HFFc6 (cell line): ENCODE results near the gene PRSS16. TPM values are rescaled to one million over a fixed set of nuclear protein-coding genes. Genes with fewer than 3 reads are reported as not detected.

Experiments
- DNase-seq: peaks from one replicate; pipeline ENCODE4 v3.0.0-alpha.2; 2018
- H3K27ac Mint-ChIP-seq: 2 replicates; pipeline ENCODE4 v1.8.0; 2020; ENCODE audit warnings: mild to moderate bottlenecking, mixed read lengths
- H3K27me3 Mint-ChIP-seq: 2 replicates; pipeline ENCODE4 v1.8.0; 2021; ENCODE audit warnings: mild to moderate bottlenecking, moderate library complexity, mixed read lengths; ENCODE audit not compliant: insufficient read depth
- H3K36me3 Mint-ChIP-seq: 2 replicates; pipeline ENCODE4 v1.8.0; 2021; ENCODE audit warnings: low read depth, mixed read lengths
- H3K4me1 Mint-ChIP-seq: 2 replicates; pipeline ENCODE4 v1.8.0; 2020; ENCODE audit warnings: low read depth, mixed read lengths
- H3K4me3 Mint-ChIP-seq: 2 replicates; pipeline ENCODE4 v1.8.0; 2020; ENCODE audit warnings: mild to moderate bottlenecking, moderate library complexity, mixed read lengths
- H3K9me3 Mint-ChIP-seq: 2 replicates; pipeline ENCODE4 v1.8.0; 2020; ENCODE audit warnings: mild to moderate bottlenecking, mixed read lengths
- total RNA-seq, 6 experiments: library from RNA; stranded (reverse); fragmentation: NEBNext Ultra II Directional; extraction: Animal tissue kit (Norgen Biotek cat#: 25700); gene quantifications; 2 replicates in 1 of 6; 3 replicates in 5 of 6; pipeline ENCODE4 v1.2.3, GENCODE V29; 2021
- TF ChIP-seq, protein P1 (sequence below): fragments of 200-600 bp; sonication (generic); IDR thresholded peaks from 2 replicates; pipeline ENCODE4 v1.5.0; 2021; ENCODE audit warnings: antibody characterized with exemption, mild to moderate bottlenecking

The PRSS16 gene
- total RNA-seq, 6 experiments from 2014 or later: not detected

- Mint-ChIP-seq H3K4me3 (peak overlapping the region; percentile 86; the same call in 1 of the 2 replicates), H3K9me3 (peaks cover 5% of the 10 kb centered on the region), H3K4me1 (peaks cover 27% of the 10 kb centered on the region), H3K27ac (no peak overlapping the region), H3K27me3 (peaks cover 43% of the 10 kb centered on the region), H3K36me3 (peaks cover 15% of the 10 kb centered on the region; the same call in 1 of the 2 replicates)
- DNase-seq: no peak
- TF ChIP-seq, protein P1, sequence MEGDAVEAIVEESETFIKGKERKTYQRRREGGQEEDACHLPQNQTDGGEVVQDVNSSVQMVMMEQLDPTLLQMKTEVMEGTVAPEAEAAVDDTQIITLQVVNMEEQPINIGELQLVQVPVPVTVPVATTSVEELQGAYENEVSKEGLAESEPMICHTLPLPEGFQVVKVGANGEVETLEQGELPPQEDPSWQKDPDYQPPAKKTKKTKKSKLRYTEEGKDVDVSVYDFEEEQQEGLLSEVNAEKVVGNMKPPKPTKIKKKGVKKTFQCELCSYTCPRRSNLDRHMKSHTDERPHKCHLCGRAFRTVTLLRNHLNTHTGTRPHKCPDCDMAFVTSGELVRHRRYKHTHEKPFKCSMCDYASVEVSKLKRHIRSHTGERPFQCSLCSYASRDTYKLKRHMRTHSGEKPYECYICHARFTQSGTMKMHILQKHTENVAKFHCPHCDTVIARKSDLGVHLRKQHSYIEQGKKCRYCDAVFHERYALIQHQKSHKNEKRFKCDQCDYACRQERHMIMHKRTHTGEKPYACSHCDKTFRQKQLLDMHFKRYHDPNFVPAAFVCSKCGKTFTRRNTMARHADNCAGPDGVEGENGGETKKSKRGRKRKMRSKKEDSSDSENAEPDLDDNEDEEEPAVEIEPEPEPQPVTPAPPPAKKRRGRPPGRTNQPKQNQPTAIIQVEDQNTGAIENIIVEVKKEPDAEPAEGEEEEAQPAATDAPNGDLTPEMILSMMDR: no peak
Observed at GRCh38 chr6:27281105-27281539, 33.6 kb downstream of the PRSS16 start.

GRCh38 chr6:27281569-27281968 lies 34.1 kb downstream of the PRSS16 start:
- peak overlapping the region; percentile 86; the same call in 1 of the 2 replicates for H3K4me3 Mint-ChIP-seq
- H3K9me3 Mint-ChIP-seq: peaks cover 5% of the 10 kb centered on the region
- peaks cover 15% of the 10 kb centered on the region; the same call in 1 of the 2 replicates for H3K36me3 Mint-ChIP-seq
- H3K4me1 Mint-ChIP-seq: peaks cover 27% of the 10 kb centered on the region
- H3K27ac Mint-ChIP-seq: no peak overlapping the region
- H3K27me3 Mint-ChIP-seq: peaks cover 48% of the 10 kb centered on the region
- DNase-seq: no peak
- TF ChIP-seq, protein P1: no peak

GRCh38 chr6:27283279-27283678 lies 35.8 kb downstream of the PRSS16 start:
- peaks cover 15% of the 10 kb centered on the region; the same call in 1 of the 2 replicates for H3K36me3 Mint-ChIP-seq
- peaks cover 56% of the 10 kb centered on the region for H3K27me3 Mint-ChIP-seq
- DNase-seq: no peak
- H3K27ac Mint-ChIP-seq: no peak overlapping the region
- peaks cover 37% of the 10 kb centered on the region for H3K4me1 Mint-ChIP-seq
- H3K9me3 Mint-ChIP-seq: peaks cover 5% of the 10 kb centered on the region
- H3K4me3 Mint-ChIP-seq: no peak overlapping the region
- TF ChIP-seq, protein P1: no peak

GRCh38 chr6:27286141-27286540 lies 38.6 kb downstream of the PRSS16 start:
- Mint-ChIP-seq H3K9me3 (peaks cover 5% of the 10 kb centered on the region), H3K27me3 (peaks cover 68% of the 10 kb centered on the region), H3K4me3 (no peak overlapping the region), H3K4me1 (peaks cover 39% of the 10 kb centered on the region), H3K36me3 (peaks cover 15% of the 10 kb centered on the region; the same call in 1 of the 2 replicates), H3K27ac (no peak overlapping the region)
- TF ChIP-seq, protein P1: no peak
- no peak for DNase-seq

- no peak for DNase-seq
- Mint-ChIP-seq H3K27me3 (peaks cover 64% of the 10 kb centered on the region), H3K27ac (no peak overlapping the region), H3K9me3 (peaks cover 5% of the 10 kb centered on the region), H3K4me1 (peaks cover 40% of the 10 kb centered on the region), H3K36me3 (peaks cover 15% of the 10 kb centered on the region; the same call in 1 of the 2 replicates), H3K4me3 (peak overlapping the region; percentile 82)
- TF ChIP-seq, protein P1: no peak
Observed at GRCh38 chr6:27287751-27288135, 40.2 kb downstream of the PRSS16 start.
